HEK293T (cell line): ENCODE data around the gene RTTN.

ENCODE experiments used
- CTCF ChIA-PET: fragments of 350-600 bp; formaldehyde crosslinking; extraction: SDS; loops from one replicate; lab custom pipeline; 2021; ENCODE audit warnings: antibody characterized with exemption, inconsistent platforms; lab: Yijun Ruan, JAX
- POLR2A ChIA-PET: fragments of 350-600 bp; formaldehyde crosslinking; extraction: SDS; loops from one replicate; lab custom pipeline; 2020; ENCODE audit warnings: antibody characterized with exemption, inconsistent platforms; lab: Yijun Ruan, JAX
- DNase-seq: peaks from one replicate; pipeline ENCODE4 v3.0.0; 2012; ENCODE audit warnings: mixed read lengths; ENCODE audit errors: extremely low spot score
- ARNT ChIP-seq: fragments of 450-650 bp; IDR thresholded peaks from 2 replicates; pipeline ENCODE4 v1.6.1; 2017; ENCODE audit warnings: mild to moderate bottlenecking
- BHLHE40 ChIP-seq: fragments of 450-650 bp; IDR thresholded peaks from 2 replicates; pipeline ENCODE4 v1.6.1; 2016; ENCODE audit warnings: mild to moderate bottlenecking, moderate library complexity, borderline replicate concordance
- CTBP1 ChIP-seq: fragments of 450-650 bp; IDR thresholded peaks from 2 replicates; pipeline ENCODE4 v1.6.1; 2016; ENCODE audit warnings: borderline replicate concordance
- ELF4 ChIP-seq: fragments of 450-650 bp; IDR thresholded peaks from 2 replicates; pipeline ENCODE4 v1.6.1; 2017; ENCODE audit warnings: antibody characterized with exemption
- FOXA1 ChIP-seq: fragments of 450-650 bp; IDR thresholded peaks from 2 replicates; pipeline ENCODE4 v1.6.1; 2016; ENCODE audit warnings: mild to moderate bottlenecking
- FOXK2 ChIP-seq: fragments of 450-650 bp; IDR thresholded peaks from 2 replicates; pipeline ENCODE4 v1.6.1; 2016; ENCODE audit warnings: mild to moderate bottlenecking
- FOXM1 ChIP-seq: fragments of 450-650 bp; IDR thresholded peaks from 2 replicates; pipeline ENCODE4 v1.6.1; 2017; ENCODE audit warnings: mild to moderate bottlenecking, borderline replicate concordance
- HDGF ChIP-seq: fragments of 450-650 bp; IDR thresholded peaks from 2 replicates; pipeline ENCODE4 v1.6.1; 2017; ENCODE audit warnings: antibody characterized with exemption, borderline replicate concordance
- L3MBTL2 ChIP-seq: fragments of 450-650 bp; conservative IDR thresholded peaks from 2 replicates; pipeline ENCODE4 v1.6.1; 2016; ENCODE audit warnings: mild to moderate bottlenecking
- LEF1 ChIP-seq: fragments of 450-650 bp; IDR thresholded peaks from 2 replicates; pipeline ENCODE4 v1.6.1; 2017; ENCODE audit warnings: mild to moderate bottlenecking, borderline replicate concordance
- NFRKB ChIP-seq: fragments of 450-650 bp; IDR thresholded peaks from 2 replicates; pipeline ENCODE4 v1.6.1; 2016; ENCODE audit warnings: mild to moderate bottlenecking, moderate library complexity
- SP1 ChIP-seq: fragments of 450-650 bp; IDR thresholded peaks from 2 replicates; pipeline ENCODE4 v1.6.1; 2017
- SUZ12 ChIP-seq: fragments of 450-650 bp; IDR thresholded peaks from 2 replicates; pipeline ENCODE4 v1.6.1; 2016; ENCODE audit warnings: mild to moderate bottlenecking
- TARDBP ChIP-seq: fragments of 450-650 bp; IDR thresholded peaks from 2 replicates; pipeline ENCODE4 v1.6.1; 2016
- ZNF384 ChIP-seq: fragments of 450-650 bp; IDR thresholded peaks from 2 replicates; pipeline ENCODE4 v1.6.1; 2016
- TF ChIP-seq, protein P1 (sequence below): fragments of 450-650 bp; IDR thresholded peaks from 2 replicates; pipeline ENCODE4 v1.6.1; 2016

Gene RTTN

DNA sequence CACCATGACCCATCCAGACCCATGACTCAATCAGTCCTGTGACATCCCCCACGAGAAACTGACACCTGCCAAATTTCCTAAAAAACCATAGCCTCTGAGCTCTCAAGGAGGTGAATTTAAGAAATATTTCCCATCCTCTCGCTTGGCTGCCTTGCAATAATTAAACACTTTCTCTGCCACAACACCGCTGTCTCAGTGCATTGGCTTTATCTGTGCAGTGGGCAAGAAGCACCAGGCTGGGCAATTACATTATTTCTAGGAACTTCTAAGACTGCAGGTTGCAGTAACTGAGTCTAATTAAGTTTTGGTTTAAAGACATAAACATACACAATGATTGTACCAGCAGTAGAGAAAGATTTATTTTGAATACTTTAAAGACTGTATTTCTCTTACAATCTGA, 22.0 kb upstream of the RTTN start:
- ChIA-PET POLR2A (no interaction called here), CTCF (interaction anchor here (0.6 kb wide), 1 partner anchor 9 kb away, joined by 3 read pairs; no protein-coding TSS in a partner anchor)
- DNase-seq = no peak
- no peak for TF ChIP-seq LEF1
- no peak for TF ChIP-seq ARNT
- no peak for TF ChIP-seq ELF4
- TF ChIP-seq NFRKB = no peak

DNA sequence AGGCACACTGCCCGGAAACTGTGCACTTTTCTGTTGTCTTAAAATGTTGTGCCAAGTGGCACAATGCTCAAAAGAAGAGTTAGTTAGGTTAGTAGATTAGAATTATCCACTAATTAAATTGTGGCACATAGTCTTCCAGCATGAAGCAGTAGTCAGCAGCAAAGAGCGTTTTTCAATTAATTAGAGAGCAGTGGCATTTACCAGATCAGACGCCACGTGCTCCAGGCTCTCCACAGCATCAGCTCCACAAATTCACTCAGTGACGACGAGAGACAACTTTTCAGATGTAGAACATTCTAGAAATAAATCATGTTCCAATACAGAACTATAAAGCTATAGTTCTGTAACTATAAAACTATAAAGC, 16.4 kb upstream of the RTTN start:
- POLR2A ChIA-PET = no interaction called here
- TF ChIP-seq BHLHE40 (no peak), FOXM1 (no peak), CTBP1 (no peak), SUZ12 (no peak), LEF1 (no peak), L3MBTL2 (no peak)
- no peak for DNase-seq
- CTCF ChIA-PET = no interaction called here

DNA sequence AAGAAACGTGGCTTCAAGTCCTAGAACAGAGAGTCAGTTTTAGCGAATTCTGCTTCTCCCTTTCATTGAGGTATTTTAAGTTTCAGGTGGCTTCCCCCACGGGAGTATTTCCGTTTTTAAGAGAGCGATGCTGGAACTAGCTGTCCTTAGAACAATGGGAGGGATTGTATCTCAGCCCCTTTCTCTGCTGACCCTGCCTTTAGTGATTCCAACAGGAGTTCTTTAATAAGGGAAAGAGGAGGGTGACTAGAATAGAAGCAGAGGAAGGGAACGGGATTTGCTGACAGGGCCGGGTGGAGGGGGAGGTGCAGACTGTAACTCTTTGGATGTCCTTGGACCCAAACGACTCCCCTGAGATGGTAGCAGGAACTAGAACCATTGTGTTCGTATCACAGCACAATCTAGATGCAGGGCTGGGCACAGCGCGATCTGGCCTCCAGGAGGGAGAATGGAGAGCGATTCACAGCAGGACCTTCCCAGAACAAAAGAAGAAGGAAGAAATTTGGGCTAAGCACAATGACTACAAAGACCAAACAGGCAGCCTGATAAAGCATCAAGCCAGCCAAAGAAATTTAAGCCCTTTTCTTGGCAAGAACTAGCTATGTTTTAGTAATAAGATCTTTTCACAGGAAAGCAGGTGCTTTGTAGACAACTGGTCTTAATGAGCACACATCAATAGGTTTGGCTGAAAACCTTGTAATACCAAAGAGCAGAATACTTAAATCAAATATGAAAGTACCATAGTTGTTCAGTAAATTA, 15.8 kb upstream of the RTTN start:
- no peak for TF ChIP-seq TARDBP
- no peak for TF ChIP-seq BHLHE40
- TF ChIP-seq ELF4 = no peak
- no peak for TF ChIP-seq FOXM1
- ChIA-PET POLR2A (no interaction called here), CTCF (no interaction called here)
- no peak for DNase-seq

DNA sequence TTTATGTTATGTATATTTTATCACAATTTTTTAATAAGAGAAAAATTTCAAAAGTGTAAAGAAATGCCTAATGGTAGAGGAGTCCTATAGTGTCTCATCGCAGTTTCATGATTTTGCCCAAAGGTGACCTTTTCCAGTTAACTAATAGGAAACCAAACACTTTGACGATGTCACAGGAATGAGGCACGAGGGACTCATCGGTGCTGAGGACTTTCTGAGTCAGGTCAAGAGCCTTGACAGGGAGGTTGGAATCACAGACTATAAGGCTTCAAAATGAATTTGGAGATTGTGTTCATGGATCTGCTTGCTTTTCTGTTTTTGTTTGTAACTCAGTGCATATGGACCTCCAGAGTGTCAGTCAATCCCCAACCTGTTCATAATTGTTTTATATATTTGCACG, 15.1 kb upstream of the RTTN start:
- TF ChIP-seq, protein P1, sequence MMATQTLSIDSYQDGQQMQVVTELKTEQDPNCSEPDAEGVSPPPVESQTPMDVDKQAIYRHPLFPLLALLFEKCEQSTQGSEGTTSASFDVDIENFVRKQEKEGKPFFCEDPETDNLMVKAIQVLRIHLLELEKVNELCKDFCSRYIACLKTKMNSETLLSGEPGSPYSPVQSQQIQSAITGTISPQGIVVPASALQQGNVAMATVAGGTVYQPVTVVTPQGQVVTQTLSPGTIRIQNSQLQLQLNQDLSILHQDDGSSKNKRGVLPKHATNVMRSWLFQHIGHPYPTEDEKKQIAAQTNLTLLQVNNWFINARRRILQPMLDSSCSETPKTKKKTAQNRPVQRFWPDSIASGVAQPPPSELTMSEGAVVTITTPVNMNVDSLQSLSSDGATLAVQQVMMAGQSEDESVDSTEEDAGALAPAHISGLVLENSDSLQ = no peak
- TF ChIP-seq CTBP1 (no peak), SUZ12 (no peak), LEF1 (no peak), L3MBTL2 (no peak), HDGF (no peak), NFRKB (no peak), FOXM1 (no peak), ARNT (no peak), ZNF384 (no peak), TARDBP (no peak), FOXK2 (no peak)
- no peak for DNase-seq
- ChIA-PET POLR2A (no interaction called here), CTCF (no interaction called here)

DNA sequence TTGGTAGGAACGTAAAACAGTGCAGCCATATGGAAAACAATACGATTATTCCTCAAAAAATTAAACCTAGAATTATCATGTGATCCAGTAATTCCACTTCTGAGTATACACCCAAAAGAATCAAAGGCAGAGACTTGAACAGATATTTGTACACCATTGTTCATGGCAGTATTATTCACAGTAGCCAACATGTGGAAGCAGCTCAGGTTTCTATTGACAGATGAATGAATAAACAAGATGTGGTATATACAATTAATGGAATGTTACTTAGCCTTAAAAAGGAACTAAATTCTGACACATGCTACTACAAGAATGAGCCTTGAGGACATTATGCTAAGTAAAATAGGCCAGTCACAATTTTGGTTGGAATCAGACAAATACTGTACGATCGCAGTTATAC, 14.2 kb upstream of the RTTN start:
- no peak for TF ChIP-seq L3MBTL2
- no peak for TF ChIP-seq SUZ12
- TF ChIP-seq NFRKB = no peak
- no peak for TF ChIP-seq FOXA1
- TF ChIP-seq ELF4 = no peak
- TF ChIP-seq, protein P1 = no peak
- TF ChIP-seq HDGF = no peak
- no peak for TF ChIP-seq FOXK2
- TF ChIP-seq ARNT = no peak
- no peak for TF ChIP-seq FOXM1
- TF ChIP-seq LEF1 = no peak
- no peak for DNase-seq
- CTCF ChIA-PET = no interaction called here
- POLR2A ChIA-PET = no interaction called here

DNA sequence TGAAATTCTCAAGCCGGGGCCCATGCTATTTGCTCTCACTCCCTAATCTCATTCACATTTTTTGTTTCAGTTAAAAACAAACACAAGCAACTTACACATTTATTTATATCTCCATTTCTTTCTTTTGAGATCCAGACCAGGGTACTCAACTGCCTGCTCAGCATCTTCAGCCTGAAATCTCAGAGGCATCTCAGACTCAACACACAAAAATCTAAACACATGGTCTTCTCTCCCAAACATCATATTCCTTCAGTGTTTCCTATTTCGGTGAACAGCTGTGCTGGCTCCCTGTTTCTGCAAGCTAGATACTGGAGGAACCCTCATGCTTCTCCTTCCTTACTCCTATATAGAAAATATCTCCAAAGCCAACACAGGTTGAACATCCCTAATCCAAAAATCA, 11.3 kb upstream of the RTTN start:
- TF ChIP-seq HDGF (no peak), ZNF384 (no peak), LEF1 (no peak), CTBP1 (no peak), SP1 (no peak)
- DNase-seq = no peak
- ChIA-PET CTCF (no interaction called here), POLR2A (no interaction called here)

DNA sequence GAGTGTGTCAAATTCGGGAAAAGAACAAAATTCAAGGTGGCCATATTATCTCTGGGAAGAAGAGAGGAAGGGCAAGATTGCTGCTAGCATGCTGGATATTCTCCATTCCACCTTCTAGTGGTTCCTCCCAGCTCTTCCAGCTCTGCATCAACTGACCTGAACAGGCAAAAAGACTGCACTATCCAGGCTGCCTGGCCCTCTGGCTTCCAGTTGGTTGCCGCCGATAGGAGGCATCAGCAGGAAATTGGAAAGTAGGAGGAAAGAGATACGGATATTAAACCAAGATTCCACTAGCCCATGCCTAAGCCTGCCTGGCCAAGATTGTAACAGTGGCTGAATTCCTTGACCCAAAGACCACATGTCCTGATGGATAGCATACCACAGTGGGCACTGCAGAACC, 1.7 kb upstream of the RTTN start:
- CTCF ChIA-PET = no interaction called here
- TF ChIP-seq L3MBTL2 (no peak), SP1 (no peak), ELF4 (no peak), FOXA1 (no peak), LEF1 (no peak), FOXM1 (no peak), FOXK2 (no peak), BHLHE40 (no peak), SUZ12 (no peak), ARNT (no peak), HDGF (no peak), TARDBP (no peak), ZNF384 (no peak), NFRKB (no peak), CTBP1 (no peak)
- TF ChIP-seq, protein P1 = no peak
- DNase-seq = no peak
- POLR2A ChIA-PET = no interaction called here
